ENCODE data around the gene SLC9A3.
A peak's percentile ranks its signal among the peaks of the same experiment; 100 is the strongest.

SLC9A3 gene

DNA sequence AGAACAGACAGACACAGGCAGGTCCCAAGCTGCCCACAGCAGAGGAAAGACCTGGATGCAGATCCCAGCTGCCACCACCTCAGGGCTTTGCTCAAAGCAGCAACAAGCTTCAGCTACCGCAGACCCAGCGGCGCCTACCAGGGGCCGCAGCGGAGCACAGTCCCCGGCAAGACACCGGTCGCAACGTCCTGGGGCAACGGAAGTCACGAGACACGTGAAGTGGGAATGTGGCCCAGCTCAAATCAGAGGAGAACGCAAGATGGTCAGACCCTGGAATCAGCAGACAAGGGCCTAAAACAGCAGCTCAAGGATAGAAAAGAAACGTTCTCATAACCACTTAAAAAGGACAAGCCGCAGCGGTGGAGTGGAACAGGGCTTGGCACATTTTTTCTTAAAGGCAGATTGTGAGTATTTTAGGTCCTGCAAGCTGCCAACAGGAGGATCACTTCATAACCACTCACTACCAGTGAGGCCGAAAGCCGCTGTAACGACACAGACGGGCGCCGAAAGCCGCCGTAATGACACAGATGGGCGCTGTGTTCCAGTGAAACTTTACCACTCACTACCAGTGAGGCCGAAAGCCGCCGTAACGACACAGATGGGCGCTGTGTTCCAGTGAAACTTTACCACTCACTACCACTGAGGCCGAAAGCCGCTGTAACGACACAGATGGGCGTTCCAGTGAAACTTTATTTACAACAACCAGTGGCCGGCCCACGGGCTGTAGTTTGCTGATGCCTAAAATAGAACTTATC is 21.7 kb downstream of the SLC9A3 start:
- DNase-seq = no peak

DNA sequence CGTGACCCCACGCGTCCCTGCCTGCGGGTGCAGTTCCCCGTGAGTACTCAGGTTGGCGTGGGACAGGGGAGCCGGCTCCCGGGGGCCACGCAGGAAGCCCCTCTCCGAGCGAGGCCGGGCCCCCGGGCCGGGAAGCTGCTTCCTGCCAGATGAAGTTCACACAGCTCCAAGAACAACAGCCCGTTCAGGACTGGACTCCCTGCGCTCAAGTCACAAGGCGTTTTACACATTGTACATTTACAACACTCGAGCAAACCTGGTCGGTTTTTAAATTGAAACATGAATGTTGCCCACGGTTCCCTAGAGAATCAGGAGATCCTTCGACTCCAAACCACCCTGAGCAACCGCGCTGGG is 22.4 kb downstream of the SLC9A3 start:
- DNase-seq = no peak

DNA sequence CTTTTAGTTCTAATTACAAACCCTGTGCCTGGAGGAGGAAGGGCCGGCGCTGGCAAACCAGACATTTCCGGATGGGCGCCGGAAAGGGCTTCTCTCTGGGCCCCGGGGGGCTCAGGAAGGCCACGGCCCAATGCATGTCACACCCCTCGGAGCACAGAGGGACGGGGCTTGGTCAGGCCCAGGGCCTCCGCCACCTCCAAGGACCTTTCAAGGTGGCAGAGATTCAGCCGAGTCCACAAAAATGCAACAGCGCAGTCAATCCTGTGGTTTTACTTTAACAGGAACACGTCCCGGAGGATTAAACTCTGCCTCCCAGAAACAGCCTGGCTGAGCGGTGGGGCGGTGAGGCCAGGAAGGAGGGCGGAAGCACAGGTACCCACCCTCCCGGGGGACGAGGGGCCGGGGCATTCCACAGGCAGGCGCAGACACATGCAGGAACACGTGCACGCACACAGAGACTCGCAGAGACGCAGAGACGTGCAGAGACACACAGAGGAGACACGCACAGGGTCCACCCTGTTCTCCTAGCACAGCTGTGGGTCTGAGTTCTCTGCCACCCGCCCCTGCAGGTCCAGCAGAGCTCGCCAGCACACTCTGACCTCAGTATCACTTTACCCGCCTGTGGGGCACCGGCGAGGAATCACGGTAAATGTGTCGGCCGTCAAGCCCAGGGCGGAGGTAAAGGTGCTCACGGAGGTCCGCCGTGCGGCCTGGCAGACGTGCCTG is 23.0 kb downstream of the SLC9A3 start:
- DNase-seq = no peak

DNA sequence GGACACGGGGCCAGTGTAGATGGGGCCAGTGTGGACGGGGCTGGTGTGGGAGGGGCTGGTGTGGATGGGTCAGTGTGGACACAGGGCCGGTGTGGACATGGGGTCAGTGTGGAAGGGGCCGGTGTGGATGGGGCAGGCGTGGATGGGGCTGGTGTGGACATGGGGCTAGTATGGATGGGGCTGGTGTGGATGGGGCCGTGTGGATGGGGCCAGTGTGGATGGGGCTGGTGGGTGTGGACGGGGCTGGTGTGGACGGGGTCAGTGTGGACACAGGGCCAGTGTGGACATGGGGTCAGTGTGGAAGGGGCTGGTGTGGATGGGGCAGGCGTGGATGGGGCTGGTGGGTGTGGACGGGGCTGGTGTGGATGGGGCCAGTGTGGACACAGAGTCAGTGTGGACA is 23.8 kb downstream of the SLC9A3 start:
- no peak for DNase-seq

DNA sequence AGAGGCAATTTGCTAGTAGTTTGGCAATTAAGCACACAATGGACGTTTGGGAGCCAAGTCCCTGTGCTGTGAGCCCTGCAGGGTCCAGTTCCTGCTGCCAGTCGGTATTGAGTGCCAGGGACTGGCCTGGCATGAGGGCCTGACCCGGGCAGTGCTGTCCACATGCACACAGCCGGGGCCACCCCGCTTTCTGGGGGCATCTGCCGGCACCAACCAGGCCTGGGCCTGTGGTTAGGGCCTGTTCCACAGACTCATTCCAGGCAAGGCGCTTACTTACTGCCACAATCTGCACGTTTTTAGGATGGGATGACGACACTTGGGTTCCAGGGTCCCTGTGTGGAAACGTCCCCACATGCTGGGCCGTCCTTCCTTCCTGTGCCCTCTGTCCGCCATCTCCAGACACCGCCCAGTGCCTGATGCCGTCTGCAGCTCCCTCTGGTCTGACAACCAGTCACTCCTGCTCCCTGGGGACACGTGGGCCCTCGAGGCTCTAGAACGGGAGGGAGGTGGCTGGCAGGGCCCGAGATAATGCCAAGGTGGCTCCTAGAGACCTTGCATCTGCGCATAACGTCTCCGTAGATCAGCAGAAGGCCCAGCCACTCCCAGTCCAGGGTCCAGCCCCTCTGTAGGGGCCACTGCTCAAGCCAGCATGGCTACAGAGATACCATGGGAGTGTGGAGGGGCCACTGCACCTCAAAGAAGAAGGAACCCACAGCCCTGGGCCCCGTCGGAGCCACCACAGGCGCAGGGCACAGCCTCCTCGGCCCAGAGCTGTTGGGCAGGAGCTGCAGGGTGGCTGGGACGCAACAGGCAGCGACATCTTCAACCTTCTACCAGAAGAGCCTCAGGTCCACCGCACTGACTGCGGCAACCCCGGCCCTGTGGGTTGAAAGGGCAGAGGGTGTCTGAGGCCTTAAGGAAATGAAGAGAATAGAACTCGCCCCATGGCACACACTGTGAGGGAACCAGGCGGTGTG is 24.7 kb downstream of the SLC9A3 start:
- DNase-seq = no peak

DNA sequence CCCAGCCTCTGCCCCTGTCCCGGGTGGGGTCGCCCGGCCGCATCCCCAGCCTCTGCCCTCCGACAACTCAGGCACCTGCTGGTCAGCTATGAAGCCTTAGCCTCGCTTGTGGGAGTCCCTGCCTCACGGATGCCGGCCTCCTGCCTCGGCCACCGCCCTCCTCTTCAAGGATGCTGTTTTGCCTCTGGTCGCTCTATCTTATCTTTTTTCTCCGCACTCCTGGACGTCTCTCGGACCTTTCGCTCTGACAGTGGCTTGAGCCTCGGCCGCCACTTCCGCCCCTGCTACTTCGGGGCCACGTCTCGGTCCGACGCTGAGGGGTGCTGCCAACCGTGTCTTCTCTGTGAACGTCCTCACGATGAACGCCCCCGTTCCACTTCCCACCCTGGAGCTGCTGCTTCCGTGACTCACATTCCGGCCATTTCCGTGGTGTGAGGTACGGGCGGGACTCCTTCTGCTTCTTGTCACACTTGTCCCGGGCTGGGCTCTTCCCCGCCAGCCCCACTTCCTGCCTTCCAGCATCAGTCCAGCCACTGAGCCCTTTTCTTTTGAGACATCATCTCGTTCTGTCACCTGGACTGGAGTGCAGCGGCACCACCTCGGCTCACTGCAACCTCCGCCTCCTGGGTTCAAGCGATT is 26.3 kb downstream of the SLC9A3 start:
- no peak for DNase-seq

DNA sequence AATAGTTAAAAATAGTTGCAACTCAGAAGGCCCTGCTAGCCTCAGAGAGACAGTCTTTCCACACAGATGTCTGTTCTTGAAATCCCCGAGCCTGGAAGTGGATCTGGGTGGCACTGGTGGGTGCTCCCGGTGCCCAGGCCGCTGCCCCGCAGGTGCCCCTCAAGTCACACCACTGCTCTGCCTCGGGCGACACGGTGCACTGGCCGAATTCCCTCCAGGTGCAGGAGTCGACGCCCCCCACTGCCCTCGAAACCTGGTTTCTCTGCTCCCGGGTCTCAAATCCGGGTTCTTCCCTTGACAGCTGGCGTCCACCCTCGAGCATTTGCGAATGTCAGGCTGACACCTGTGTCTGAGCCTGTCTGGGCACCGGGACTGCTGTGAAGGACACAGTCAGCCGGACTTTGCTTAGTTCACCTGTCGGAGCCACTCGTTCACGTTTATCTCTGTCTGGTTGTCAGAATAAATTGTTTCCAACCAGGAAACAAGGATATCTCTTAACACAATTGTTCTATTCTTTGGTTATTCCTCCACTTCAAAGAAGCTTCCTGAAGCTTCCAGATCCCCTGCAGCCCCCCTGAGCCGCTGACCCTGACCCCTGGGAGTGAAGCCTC is 27.1 kb downstream of the SLC9A3 start:
- no peak for DNase-seq

DNA sequence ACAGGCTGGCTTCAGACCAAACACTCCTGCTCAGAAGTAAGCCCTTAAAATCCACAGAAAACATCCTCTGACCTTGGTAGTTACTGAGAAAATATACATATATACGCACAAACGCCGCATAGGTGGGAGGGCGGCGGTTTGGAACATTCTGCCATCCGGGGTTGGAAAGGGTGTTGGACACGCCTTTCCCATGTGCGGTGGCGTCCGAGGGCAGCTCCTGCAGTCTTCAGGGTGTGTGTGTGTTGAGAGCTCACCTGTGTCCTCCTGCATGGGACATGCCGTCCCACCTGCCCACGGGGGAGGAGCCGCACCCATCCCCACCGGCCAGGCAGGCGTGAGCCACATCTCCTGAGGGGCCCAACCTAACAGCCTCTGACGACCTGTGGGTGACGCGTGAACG is 28.2 kb downstream of the SLC9A3 start:
- DNase-seq = no peak

DNA sequence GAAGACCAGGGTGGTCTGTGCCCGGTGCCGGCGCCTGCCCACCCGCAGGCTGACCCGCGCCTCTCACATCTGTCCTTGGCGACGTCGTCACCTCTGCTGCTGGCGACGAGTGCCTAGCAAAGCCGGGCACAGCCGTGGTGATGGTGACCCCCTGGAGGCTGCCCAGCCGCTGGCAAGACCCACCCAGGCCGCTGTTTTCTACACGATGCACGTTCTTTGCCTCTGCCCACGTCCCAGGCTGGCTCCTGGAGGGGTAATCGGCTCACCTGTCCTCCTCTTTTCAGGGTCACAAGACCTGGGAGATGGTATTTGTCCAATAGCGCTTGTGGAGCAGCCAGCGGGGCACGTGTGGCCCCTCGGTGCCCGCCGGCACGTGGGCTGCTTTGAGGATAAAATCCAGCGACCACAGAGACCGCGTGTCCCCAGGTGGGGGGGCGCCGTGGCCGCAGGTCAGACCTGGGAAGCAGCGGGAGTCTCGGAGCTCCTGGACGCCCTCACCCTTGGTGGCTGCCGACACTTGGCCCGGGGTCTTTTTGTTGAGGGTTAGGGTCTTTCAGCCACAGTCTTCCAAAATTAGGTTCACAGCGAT is 29.5 kb downstream of the SLC9A3 start:
- no peak for DNase-seq

DNA sequence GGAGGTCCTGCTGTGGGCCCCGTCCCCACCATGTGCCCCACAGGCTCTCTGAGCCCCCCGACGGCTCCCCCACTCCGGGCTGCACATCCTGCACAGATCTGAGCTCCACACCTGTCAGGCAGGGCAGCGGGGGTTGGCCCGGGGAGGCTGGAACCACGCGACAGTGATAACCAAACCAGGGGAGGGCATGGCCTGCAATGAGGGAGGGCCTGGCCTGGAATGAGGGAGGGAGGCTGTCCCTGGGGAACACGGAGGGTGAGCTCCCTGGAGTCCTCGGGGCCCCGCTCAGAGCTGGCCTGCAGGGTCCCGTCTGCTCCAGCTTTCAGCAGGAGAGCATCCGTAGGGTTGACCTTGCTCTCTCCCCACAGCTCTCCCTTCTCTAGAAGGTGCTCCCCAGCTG is 30.5 kb downstream of the SLC9A3 start:
- DNase-seq = no peak

DNA sequence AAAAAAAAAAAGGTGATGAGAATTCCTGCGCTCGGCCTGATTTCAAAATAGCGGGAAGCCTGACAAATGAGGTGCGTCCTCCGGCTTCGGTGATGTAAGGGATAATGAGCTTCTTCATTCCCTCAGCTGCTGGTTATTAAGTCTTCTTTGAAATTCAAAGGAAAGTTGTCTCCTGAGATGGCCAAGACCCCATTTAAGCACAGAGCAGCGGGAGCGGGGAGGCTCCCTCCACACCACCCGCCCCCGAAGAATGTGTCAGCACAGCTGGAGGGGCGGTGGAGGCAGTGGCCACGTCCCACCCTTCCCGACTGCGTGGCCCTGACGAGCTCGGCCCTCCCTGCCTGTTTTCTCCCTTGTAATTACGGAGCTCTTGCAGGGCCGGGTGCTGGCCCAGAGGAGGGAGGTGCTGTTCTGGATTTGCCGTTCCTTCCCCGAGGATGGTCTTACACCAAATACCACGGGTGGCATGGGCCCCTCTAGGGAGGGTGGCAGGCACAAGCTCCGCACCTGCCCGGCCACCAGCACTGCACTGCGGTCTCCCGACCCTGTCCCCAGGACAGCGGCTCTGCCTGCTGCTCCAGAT is 31.0 kb downstream of the SLC9A3 start:
- DNase-seq = no peak

DNA sequence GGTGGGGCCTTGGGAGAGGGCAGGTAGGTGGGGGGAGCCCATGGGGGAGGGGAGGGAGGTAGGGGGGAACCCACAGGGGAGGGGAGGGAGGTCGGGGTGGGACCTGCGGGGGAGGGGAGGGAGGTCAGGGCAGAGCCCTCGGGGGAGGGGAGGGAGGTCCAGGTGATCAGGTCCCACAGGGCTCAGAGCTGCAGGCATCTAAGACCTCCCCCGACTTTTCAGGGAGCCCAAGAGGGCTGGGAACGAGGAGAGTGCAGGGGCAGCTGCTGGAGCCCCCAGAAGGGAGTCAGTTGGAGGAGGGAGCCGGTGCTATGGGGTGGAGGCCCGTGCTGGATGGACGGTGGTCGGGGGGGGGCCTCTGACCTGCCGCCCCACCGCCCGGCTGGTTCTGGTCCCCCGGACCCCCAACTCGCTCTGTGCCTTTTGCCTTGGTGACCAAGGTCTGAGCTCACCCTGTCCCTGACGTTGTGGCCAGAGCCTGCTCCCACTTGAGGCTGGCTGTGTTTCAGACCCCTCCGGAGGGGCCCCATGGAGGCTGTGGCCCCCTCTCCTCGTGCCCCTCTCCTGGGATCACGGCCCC is 31.8 kb downstream of the SLC9A3 start:
- no peak for DNase-seq

DNA sequence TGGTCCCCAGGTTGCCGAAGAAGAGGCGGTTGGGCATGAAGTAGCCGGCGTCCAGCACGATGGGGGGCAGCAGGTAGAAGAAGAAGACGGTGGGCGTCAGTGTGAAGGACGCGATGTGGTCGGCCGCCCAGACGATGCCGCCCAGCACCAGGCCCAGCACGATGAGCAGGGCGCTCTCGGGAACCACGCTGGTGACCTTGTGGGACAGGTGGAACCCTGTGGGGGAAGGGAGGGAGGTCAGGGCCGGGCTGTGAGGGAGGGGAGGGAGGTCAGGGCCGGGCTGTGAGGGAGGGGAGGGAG is 32.4 kb downstream of the SLC9A3 start:
- no peak for DNase-seq

DNA sequence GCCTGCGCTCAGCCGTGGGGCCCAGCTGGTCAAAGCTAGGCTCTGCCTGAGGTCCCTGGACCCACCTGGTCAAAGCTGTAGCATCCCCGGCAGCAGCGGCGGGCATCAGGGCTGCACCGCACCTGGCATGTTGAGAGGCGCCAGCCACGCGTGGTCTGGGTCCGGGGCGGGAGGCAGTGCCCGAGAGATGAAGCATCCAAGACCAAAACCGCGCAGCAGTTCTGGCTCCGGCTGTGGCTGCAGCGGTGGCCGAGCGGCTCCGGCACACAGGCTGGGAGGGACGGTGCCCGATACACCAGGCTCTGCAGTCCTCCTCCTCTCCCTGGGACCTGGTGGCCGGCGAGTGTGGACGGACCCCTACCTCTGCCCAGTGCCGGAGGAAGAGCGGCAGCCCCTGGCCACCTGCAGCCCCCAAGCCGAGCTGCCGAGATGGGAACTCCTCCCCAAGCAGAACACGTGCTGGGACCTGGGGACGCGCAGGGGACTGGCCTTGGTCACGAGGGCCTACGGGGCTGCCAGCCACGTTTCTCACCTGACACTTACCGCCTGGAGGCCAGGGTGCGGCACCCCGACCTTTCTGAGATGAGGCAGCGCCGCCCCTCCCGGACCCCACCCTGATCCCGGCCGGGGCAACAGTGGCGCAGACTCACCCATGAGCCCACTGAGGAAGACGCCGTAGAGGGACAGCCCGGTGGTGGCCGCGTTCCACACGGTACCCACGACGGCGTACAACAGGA is 33.0 kb downstream of the SLC9A3 start:
- DNase-seq = no peak

DNA sequence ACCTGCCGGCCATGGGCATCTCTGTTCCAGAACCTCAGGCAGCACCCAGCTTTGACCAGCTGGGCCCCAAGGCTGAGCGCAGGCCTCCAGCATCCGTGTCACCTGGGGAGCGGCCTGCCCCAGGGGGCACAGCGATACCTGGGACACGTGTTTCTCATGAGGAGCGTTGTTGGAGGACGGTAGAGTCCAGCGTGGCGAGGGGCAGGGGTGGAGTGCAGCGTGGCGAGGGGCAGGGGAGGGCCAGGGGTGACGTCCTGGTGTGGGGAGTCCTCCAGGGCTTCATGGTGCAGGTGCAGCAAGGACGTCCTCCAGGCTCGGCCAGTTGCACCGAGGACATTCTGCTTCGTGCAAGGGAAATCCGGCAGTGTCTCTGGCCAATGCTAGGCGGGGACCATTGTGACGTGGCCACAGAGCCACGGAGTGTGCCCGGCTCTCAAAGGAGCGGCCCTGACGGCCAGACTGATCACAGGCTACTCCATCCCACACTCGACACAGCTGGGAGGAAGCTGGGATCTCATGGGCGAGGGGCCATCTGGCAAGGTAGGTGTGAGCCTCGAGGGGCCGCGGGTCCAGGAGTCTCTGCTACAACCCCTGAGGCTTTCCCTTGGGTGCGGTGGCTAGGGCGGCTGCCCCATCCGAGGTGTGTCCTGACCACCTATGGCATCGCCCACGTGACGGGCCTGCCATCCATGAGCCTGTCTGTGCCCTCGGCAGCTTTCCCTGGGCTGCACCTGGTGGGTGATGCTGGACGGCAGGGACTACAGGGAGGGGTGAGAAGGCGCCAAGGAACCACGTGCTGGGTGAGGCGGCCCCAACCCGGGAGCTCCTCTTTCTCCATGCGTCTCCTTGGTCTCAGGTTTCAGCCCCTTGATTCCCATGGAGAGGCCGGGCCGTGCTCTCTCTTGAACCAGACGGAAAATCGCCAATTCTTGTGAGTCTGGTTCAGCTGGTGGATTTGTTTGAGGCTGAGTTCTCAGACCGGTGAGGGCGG is 33.8 kb downstream of the SLC9A3 start:
- peak; percentile 81 for DNase-seq

DNA sequence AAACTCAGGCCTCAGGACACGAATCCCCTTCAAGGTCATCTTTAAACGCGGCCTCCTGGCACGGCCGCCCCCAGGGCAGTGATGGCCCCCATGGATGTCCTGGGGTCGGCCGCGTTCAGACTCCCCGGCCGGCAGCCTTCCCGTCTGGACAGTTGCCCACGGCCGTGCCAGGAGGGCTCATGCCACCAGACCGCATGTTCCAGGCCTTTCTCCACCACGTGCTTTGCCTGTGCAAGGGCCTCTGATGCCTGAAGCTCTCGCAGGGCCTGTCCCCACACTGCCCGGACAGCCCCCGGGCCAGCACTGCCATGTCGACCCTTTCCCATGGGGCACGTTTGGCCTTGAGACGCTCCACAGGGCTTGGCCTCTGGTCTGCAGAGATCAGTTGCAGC is 34.6 kb downstream of the SLC9A3 start:
- DNase-seq = no peak

DNA sequence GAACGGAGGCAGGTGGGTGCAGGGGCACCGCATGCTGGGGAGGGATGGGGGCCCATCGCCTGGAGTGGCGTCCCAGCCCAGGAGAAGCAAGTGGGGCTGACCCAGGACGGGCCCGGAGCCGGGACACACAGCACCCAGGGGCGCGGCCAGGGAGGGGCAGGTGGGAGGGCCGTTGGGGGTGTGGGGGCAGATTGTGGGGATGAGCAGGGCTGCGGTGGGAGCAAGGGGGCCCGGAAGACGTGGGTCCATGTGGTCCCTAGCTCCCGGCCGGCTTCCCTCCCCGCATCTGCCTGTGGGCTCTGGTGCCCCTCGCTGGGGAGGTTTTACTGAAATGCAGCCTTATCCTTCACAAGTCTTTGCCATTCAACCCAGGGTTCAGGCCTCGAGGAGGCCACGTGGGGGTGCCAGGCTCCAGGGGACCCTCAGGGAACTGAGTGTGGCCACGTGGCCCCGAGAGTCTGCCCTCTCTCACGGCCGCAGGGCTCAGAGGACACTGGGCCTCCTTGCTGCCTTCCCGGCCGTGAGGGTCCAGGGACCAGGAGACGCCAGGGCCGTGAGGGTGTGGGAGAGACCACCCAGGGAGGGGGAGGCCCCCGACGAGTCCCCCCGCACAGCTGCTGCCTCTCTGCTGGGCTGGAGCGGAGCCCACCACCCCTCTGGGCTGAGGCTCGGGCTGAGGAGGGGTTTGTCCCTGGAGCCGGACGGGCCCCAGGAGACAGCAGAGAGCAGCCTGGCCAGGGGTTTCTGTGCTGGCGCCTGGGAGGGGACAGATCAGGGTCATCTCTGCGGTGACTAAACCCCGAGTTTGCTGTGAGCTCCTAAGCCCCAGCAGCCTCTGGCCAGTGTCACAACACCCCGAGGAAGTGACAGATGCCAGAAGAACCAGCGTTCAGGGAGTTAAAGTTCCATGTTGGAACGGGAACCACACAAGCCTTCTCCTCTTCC is 35.2 kb downstream of the SLC9A3 start:
- no peak for DNase-seq

DNA sequence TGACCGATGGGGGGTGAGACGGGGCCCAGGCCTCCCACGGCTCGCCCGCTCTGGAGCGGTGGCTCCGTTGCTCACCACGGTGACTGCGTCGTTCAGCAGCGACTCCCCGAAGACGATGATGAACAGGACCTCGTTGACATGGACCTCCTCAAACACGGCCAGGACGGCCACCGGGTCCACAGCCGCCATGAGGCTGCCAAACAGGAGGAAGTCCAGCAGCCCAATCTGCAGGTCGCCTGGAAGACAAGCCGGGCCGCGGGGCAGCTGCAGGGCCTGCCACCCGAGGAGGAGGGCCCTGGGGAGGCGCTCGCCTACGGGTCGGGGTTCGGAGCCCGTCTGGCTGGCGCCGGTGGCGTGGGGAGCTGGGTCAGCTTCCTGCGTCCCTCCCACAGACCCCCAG is 36.0 kb downstream of the SLC9A3 start:
- no peak for DNase-seq

Measured in NCI-H510A (cell line).